ENCODE results near the gene PRKCH.

Gene PRKCH

GRCh38 chr14:61350427-61351270 lies 29.3 kb downstream of the PRKCH start:
- in situ Hi-C loops (cut with HindIII; ENCODE audit: low sequenced_read_pairs), result no loop called here
- TF ChIP-seq CTCF (IDR thresholded peaks at IDR 0.05; ENCODE audit: low read depth, low read length, missing control alignments), result no peak
- DNase-seq (ENCODE audit: low read depth), result no peak
- H3K4me3 ChIP-seq (ENCODE audit: low read depth, low read length), result no peak overlapping the region

- H3K4me3 ChIP-seq (ENCODE audit: low read depth, low read length), result no peak overlapping the region
- in situ Hi-C loops (cut with HindIII; ENCODE audit: low sequenced_read_pairs), result no loop called here
- no peak for DNase-seq (ENCODE audit: low read depth)
- no peak for TF ChIP-seq CTCF (IDR thresholded peaks at IDR 0.05; ENCODE audit: low read depth, low read length, missing control alignments)
Measured at GRCh38 chr14:61351477-61351876, 30.1 kb downstream of the PRKCH start.

GRCh38 chr14:61355892-61356325 lies 34.5 kb downstream of the PRKCH start:
- H3K4me3 ChIP-seq (ENCODE audit: low read depth, low read length), result no peak overlapping the region
- DNase-seq (ENCODE audit: low read depth), result no peak
- in situ Hi-C loops (cut with HindIII; ENCODE audit: low sequenced_read_pairs), result no loop called here
- TF ChIP-seq CTCF (IDR thresholded peaks at IDR 0.05; ENCODE audit: low read depth, low read length, missing control alignments), result no peak

- no peak for TF ChIP-seq CTCF (IDR thresholded peaks at IDR 0.05; ENCODE audit: low read depth, low read length, missing control alignments)
- H3K4me3 ChIP-seq (ENCODE audit: low read depth, low read length), result no peak overlapping the region
- DNase-seq (ENCODE audit: low read depth), result no peak
- in situ Hi-C loops (cut with HindIII; ENCODE audit: low sequenced_read_pairs), result no loop called here
Measured at GRCh38 chr14:61357123-61357522, 35.7 kb downstream of the PRKCH start.

- no peak for TF ChIP-seq CTCF (IDR thresholded peaks at IDR 0.05; ENCODE audit: low read depth, low read length, missing control alignments)
- in situ Hi-C loops (cut with HindIII; ENCODE audit: low sequenced_read_pairs), result no loop called here
- H3K4me3 ChIP-seq (ENCODE audit: low read depth, low read length), result no peak overlapping the region
- no peak for DNase-seq (ENCODE audit: low read depth)
Measured at GRCh38 chr14:61358554-61359226, 37.3 kb downstream of the PRKCH start.

- no peak for DNase-seq (ENCODE audit: low read depth)
- in situ Hi-C loops (cut with HindIII; ENCODE audit: low sequenced_read_pairs), result no loop called here
- H3K4me3 ChIP-seq (ENCODE audit: low read depth, low read length), result no peak overlapping the region
- no peak for TF ChIP-seq CTCF (IDR thresholded peaks at IDR 0.05; ENCODE audit: low read depth, low read length, missing control alignments)
Measured at GRCh38 chr14:61360796-61361525, 39.6 kb downstream of the PRKCH start.

Data from astrocyte of the cerebellum (primary cell).